Activated CD4-positive, alpha-beta T cell treated with anti-CD3 and anti-CD28 coated beads, Interleukin-2, amount 50 U/mL, for 24 hours (primary cell): ENCODE measurements around the gene UGT1A10.
"Not testable (repeated sequence)": the region's sequence is repeated elsewhere in the genome, so short reads cannot be mapped to it uniquely, and the experiment has no call there.

ENCODE experiments used
- DNase-seq, 2 donors: peaks; one replicate each; pipeline ENCODE4 v3.0.0-alpha.2; 2020; ENCODE audit warnings: low read depth in 1 of 2, low spot score in 1 of 2

The UGT1A10 gene

DNA sequence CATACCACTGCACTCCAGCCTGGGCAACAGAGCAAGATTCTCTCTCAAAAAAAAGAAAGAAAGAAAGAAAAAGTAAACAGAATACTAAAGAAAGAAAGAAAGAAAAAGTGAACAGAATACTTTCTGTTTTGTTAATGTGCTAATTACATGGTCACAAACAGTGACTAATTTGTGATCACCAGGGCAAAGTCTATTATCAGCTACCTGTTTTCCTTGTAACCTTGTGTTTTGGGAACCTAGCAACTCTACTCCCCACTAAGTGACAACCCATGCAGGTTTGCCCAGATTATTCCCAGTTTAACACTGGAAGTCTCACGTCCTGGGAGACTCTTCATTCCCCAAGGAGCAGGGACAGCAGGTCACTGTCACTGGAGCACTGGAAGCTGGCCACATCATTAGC is 18.8 kb downstream of the UGT1A10 start:
- no peak for DNase-seq

GRCh38 chr2:233655943-233656342 is 19.7 kb downstream of the UGT1A10 start:
- DNase-seq = not testable (repeated sequence)

DNA sequence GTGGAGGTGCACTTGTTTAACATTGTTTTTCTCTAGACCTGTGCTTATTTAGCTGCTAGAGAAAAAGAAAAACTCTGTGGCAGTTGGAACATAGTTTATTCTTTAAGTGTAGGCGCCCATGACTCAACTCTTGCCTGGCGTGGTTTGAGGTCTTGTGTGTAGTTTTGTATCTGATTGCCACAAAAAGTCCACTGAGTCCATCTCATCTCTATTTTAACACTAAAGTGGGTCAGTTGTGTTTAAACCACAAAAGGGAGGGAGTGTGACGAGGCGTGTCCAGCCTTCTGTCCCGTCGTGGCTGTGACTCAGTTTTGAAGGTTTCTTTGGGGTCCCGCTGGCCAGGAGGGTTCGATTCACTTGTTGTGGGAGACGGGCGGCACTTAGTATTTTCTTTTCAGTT is 20.2 kb downstream of the UGT1A10 start:
- no peak for DNase-seq

GRCh38 chr2:233658610-233659009 is 22.4 kb downstream of the UGT1A10 start:
- no peak for DNase-seq

DNA sequence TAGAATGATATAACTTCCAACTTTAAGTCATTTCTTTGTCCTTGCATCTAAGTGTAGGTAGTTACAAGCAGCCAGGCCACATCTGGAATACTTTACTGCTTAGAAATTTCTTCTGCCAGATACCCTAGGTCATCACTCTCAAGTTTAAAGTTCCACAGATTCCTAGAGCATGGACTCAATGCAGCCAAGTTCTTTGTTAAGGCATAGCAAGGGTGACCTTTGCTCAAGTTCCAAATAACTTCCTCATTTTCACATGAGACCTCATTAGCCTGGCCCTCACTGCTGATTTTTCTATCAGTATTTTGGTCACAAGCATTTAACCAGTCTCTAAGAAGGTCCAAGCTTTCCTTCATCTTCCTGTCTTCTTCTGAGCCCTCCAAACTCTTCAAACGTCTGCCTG is 27.7 kb downstream of the UGT1A10 start:
- no peak for DNase-seq

GRCh38 chr2:233668605-233669260 is 32.5 kb downstream of the UGT1A10 start:
- no peak for DNase-seq

- DNase-seq = no peak
Observed at GRCh38 chr2:233671290-233672161, 35.3 kb downstream of the UGT1A10 start, which contains the start of gene UGT1A9. Gene UGT1A9 (plus strand): TSS chr2:233671898. CDS start chr2:233671935, 37 bp downstream.

- no peak for DNase-seq
Observed at GRCh38 chr2:233672886-233673285, 36.6 kb downstream of the UGT1A10 start.

- DNase-seq = no peak
Observed at GRCh38 chr2:233673896-233674295, 37.6 kb downstream of the UGT1A10 start.

- no peak for DNase-seq
Observed at GRCh38 chr2:233674314-233674713, 38.1 kb downstream of the UGT1A10 start.

- no peak for DNase-seq
Observed at GRCh38 chr2:233674995-233675394, 38.7 kb downstream of the UGT1A10 start.

DNA sequence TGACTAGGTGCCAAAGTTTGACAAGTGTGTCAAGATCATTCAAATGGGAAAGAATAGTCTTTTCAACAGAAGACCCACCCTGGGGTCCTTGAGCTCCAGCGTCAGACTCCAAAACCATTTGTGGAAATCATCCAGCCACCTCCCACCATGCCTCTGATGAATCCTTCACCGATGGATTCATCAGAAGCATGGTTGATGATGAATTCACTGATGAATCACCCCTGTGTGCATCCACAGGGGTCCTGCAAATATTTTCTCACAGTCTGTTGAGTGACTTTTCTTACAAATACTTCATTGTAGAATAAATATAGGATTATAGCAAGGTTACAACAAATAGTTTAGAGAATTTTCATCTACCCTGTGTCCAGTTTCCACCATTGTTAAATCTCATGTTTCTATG is 39.8 kb downstream of the UGT1A10 start:
- DNase-seq = no peak

- no peak for DNase-seq
Observed at GRCh38 chr2:233679196-233679595, 42.9 kb downstream of the UGT1A10 start.

DNA sequence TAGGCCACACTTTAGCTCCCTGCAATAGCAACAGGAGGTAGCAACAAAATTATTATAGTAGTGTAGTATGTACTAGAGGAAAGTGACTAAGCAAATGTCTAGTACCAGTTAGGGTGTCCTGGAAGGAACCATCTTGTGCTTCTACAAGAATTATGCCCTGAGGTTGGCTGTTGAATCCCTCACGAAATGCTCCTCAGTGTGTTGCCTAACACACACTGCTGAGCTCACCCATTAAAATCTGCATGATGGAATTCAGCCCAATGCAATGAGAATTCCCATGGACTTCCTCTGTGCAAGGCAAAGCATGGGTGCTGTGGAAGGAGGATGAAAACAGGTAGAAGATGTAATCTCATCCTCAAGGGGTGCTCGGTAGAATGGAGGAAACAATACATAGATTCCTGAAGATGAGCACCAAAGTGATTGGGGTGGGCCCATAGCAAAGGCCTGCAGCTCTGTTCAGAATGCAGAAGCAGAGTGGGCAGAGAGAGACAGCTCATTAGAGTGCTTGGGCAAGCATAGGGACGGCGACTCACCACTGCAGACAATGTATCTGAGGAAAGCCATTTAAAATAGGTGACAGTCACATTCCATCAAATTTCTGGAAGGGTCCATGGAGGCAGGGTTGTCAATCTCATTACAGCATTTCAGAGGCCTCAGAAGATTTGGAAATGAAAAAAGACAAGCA is 44.3 kb downstream of the UGT1A10 start:
- DNase-seq = no peak

DNA sequence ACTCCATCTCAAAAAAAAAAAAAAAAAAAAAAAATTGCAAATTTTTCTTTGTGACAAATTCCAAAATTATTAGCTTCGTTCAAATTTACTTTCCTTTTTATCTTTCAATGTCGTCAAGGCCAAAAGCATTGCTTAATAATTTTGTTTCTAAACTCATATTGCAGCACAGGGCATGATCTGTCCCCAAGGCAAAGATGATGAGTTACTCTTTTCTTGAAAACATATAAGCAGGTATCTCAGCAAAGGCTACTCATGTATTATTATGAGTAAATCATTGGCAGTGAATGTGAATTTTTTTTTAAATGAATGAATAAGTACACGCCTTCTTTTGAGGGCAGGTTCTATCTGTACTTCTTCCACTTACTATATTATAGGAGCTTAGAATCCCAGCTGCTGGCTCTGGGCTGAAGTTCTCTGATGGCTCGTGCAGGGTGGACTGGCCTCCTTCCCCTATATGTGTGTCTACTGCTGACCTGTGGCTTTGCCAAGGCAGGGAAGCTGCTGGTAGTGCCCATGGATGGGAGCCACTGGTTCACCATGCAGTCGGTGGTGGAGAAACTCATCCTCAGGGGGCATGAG is 45.4 kb downstream of the UGT1A10 start, which contains the start of gene UGT1A7:
Gene UGT1A7, plus strand, starts transcription at position 381 of the 579 bp plus-strand sequence. Its CDS starts 37 bp downstream, at position 418.
- DNase-seq = no peak

DNA sequence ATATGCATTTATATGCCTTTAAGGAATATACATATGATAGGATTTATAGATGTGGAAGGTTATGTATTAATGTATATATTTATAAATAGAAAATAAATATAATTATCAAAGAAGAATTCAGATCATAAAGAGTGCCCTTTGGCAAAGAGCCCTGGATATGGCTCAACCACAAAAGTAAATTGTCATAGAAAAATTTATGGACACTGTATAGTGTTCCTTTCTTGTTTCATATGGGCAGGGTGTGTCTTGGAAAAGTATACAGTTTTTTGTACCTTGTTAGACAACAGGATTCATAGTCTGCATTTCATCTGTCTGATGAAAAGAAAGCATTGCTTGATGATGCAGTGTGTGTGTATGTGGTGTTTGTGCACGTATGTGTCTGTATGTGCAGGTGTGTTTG is 48.4 kb downstream of the UGT1A10 start:
- no peak for DNase-seq

DNA sequence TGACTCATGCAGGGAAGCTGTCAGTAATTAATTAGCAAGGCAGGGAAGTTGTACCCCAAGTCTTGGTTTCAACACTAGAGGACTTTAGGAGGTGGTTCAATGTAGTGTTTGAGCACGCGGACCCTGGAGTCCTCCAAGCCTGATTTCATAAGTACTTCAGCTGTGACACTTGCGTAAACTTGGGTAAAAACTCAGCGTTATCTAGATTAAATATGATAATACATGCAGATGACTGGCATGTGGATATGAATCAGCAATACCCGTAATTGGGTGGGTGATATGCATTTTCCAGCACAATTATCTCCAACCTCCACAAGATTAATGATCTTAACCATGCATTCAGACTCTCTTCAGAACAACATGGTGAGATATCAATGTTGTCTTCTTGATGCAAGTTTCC is 50.7 kb downstream of the UGT1A10 start:
- DNase-seq = no peak

GRCh38 chr2:233688341-233688740 is 52.1 kb downstream of the UGT1A10 start:
- no peak for DNase-seq

DNA sequence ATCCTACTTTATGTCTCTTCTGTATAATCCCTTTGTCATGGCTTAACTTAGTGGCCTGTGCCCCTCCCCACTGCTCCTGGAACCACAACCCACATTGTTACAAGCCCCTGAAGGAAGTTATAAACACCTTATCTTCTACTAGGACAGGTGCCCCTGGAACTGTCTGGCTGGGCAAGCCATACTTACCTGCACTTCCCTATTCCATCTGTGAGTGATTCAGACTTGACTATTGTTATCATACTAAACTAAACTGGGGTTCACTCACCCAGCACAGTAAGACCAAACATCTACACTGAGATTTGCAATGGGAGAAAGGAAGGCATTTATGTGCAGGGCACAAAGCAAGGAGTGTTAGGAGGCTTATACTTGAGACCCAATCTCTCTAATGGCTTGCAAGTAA is 52.8 kb downstream of the UGT1A10 start:
- DNase-seq = no peak

DNA sequence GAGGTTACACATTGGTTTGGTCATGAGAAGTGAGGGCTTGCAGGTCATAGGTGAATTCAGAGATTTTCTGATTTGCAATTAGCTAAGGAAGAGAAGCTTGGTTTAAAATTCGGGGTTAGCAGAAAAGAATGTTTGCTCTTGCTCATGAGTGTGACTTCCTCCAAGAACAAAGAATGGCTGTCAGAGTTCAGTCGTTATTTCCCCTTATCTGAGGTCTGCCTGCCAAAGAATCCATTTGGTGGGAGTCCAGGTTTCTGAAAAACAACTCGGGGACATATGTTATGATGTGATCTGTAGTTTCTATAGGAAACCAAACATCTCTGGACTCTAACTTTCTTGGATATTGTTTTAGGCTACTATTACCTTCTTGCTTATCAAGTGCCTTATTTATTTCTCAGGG is 53.3 kb downstream of the UGT1A10 start:
- no peak for DNase-seq

GRCh38 chr2:233690444-233690843 is 54.2 kb downstream of the UGT1A10 start:
- DNase-seq = no peak
